Hepatocyte (in vitro differentiated cells): Measurements from ENCODE around the gene PEMT. TPM values are rescaled to one million over a fixed set of nuclear protein-coding genes. Genes with fewer than 3 reads are reported as not detected.

Experiments used
- DNase-seq: peaks from one replicate; pipeline ENCODE4 v3.0.0-alpha.2; 2016; ENCODE audit warnings: low spot score
- H2AFZ ChIP-seq: fragments of 200-600 bp; sonication (generic); 2 replicates; pipeline ENCODE4 v1.6.0; 2016; ENCODE audit warnings: antibody characterized with exemption, mild to moderate bottlenecking
- H3K27ac ChIP-seq: fragments of 200-600 bp; sonication (generic); 2 replicates; pipeline ENCODE4 v1.5.1; 2016; ENCODE audit warnings: mild to moderate bottlenecking
- H3K27me3 ChIP-seq: fragments of 200-600 bp; sonication (generic); 2 replicates; pipeline ENCODE4 v1.6.1; 2016
- H3K36me3 ChIP-seq: fragments of 200-600 bp; sonication (generic); replicated peaks from 2 replicates; pipeline ENCODE4 v1.5.1; 2016; ENCODE audit warnings: low read depth; ENCODE audit not compliant: insufficient read depth
- H3K4me1 ChIP-seq: fragments of 200-600 bp; sonication (generic); 2 replicates; pipeline ENCODE4 v1.5.1; 2016; ENCODE audit warnings: mild to moderate bottlenecking, moderate library complexity; ENCODE audit not compliant: insufficient read depth
- H3K4me2 ChIP-seq: fragments of 200-600 bp; sonication (generic); 2 replicates; pipeline ENCODE4 v1.6.0; 2016
- H3K4me3 ChIP-seq: fragments of 200-600 bp; sonication (generic); 2 replicates; pipeline ENCODE4 v1.5.1; 2016; ENCODE audit warnings: mild to moderate bottlenecking
- H3K79me2 ChIP-seq: fragments of 200-600 bp; sonication (generic); 2 replicates; pipeline ENCODE4 v1.6.0; 2017; ENCODE audit warnings: mild to moderate bottlenecking
- H3K9me2 ChIP-seq: fragments of 200-600 bp; sonication (generic); replicated peaks from 2 replicates; pipeline ENCODE4 v1.6.0; 2017; ENCODE audit warnings: mild to moderate bottlenecking; ENCODE audit not compliant: insufficient read depth
- H3K9me3 ChIP-seq: fragments of 200-600 bp; sonication (generic); 2 replicates; pipeline ENCODE4 v1.5.1; 2016; ENCODE audit warnings: low read depth, mild to moderate bottlenecking
- H4K20me1 ChIP-seq: fragments of 200-600 bp; sonication (generic); 2 replicates; pipeline ENCODE4 v1.6.0; 2016; ENCODE audit warnings: mild to moderate bottlenecking; ENCODE audit not compliant: insufficient read depth, poor library complexity, severe bottlenecking
- CTCF ChIP-seq: fragments of 200-600 bp; sonication (generic); IDR thresholded peaks from 2 replicates; pipeline ENCODE4 v1.5.1; 2016; ENCODE audit warnings: antibody characterized with exemption, mild to moderate bottlenecking; ENCODE audit not compliant: poor library complexity
- EZH2 ChIP-seq: fragments of 200-600 bp; sonication (generic); IDR thresholded peaks from 2 replicates; pipeline ENCODE4 v1.6.1; 2016; ENCODE audit warnings: antibody characterized with exemption, mild to moderate bottlenecking, borderline replicate concordance
- EZH2phosphoT487 ChIP-seq: fragments of 200-600 bp; sonication (generic); IDR thresholded peaks from one replicate; pipeline ENCODE4 v1.6.1; 2018; ENCODE audit warnings: antibody characterized with exemption, mild to moderate bottlenecking, low read depth, moderate library complexity; ENCODE audit not compliant: unreplicated experiment, severe bottlenecking
- WGBS: methylation state at CpG from one replicate; pipeline ENCODE4 v1.1.6; 2016; ENCODE audit warnings: low lambda C conversion rate; ENCODE audit errors: missing lambda C conversion rate; 5-methylcytosine and 5-hydroxymethylcytosine counted together
- polyA plus RNA-seq: library from polyadenylated mRNA; unstranded; fragments of >200 nt; fragmentation: Nextera tagmentation; extraction: Ambion mirVana; gene quantifications from 2 replicates; pipeline ENCODE4 v1.2.1, GENCODE V29; 2016
- total RNA-seq: library from RNA; depleted of rRNA; stranded (reverse); fragments of >200 nt; gene quantifications from 2 replicates; pipeline ENCODE4 v1.2.3, GENCODE V29; 2014

PEMT gene
- total and polyA plus RNA-seq, 2 experiments from 2014 or later, result 50.1 to 70.4 TPM

- Histone ChIP-seq H3K4me2 (no peak overlapping the region), H3K27me3 (no peaks in the 10 kb centered on the region), H3K27ac (no peak overlapping the region), H3K36me3 (no peaks in the 10 kb centered on the region), H3K79me2 (no peaks in the 10 kb centered on the region), H4K20me1 (no peaks in the 10 kb centered on the region), H3K9me3 (no peaks in the 10 kb centered on the region), H3K9me2 (no peaks in the 10 kb centered on the region), H3K4me3 (no peak overlapping the region), H3K4me1 (no peaks in the 10 kb centered on the region), H2AFZ (no peak overlapping the region)
- 95% methylated on average over 16 of the region's 16 CpGs for WGBS
- TF ChIP-seq EZH2phosphoT487 (no peak), CTCF (no peak), EZH2 (no peak)
- DNase-seq, result no peak
These were observed 84.0 kb downstream of the PEMT start for GRCh38 chr17:17507465-17508011.

- no peak overlapping the region for H3K4me3 ChIP-seq
- H3K36me3 ChIP-seq, result no peaks in the 10 kb centered on the region
- no peaks in the 10 kb centered on the region for H3K9me2 ChIP-seq
- no peaks in the 10 kb centered on the region for H3K4me1 ChIP-seq
- 92% methylated on average over 15 of the region's 17 CpGs for WGBS
- H3K79me2 ChIP-seq, result no peaks in the 10 kb centered on the region
- no peak overlapping the region for H3K4me2 ChIP-seq
- no peaks in the 10 kb centered on the region for H3K27me3 ChIP-seq
- no peaks in the 10 kb centered on the region for H4K20me1 ChIP-seq
- DNase-seq, result no peak
- TF ChIP-seq EZH2phosphoT487 (no peak), EZH2 (no peak), CTCF (no peak)
- no peak overlapping the region for H2AFZ ChIP-seq
- H3K9me3 ChIP-seq, result no peaks in the 10 kb centered on the region
- H3K27ac ChIP-seq, result no peak overlapping the region
These were observed 84.5 kb downstream of the PEMT start for GRCh38 chr17:17506893-17507464.

GRCh38 chr17:17506181-17506741, 85.2 kb downstream of the PEMT start:
- TF ChIP-seq CTCF, result no peak
- no peak for TF ChIP-seq EZH2phosphoT487
- no peak for TF ChIP-seq EZH2
- Histone ChIP-seq H4K20me1 (no peaks in the 10 kb centered on the region), H3K9me3 (no peaks in the 10 kb centered on the region), H2AFZ (no peak overlapping the region), H3K9me2 (no peaks in the 10 kb centered on the region), H3K27ac (no peak overlapping the region), H3K4me1 (no peaks in the 10 kb centered on the region), H3K36me3 (no peaks in the 10 kb centered on the region), H3K27me3 (no peaks in the 10 kb centered on the region), H3K4me2 (no peak overlapping the region), H3K4me3 (no peak overlapping the region), H3K79me2 (no peaks in the 10 kb centered on the region)
- WGBS, result 93% methylated on average over 20 of the region's 22 CpGs
- no peak for DNase-seq
